Mesenteric fat pad (tissue), 1 donor: ENCODE data around the gene BNIP2. TPM values are rescaled to one million over a fixed set of nuclear protein-coding genes. Genes with fewer than 3 reads are reported as not detected.
"Not testable (repeated sequence)": the region's sequence is repeated elsewhere in the genome, so short reads cannot be mapped to it uniquely, and the experiment has no call there.

Source experiments
- DNase-seq: peaks from one replicate; pipeline ENCODE4 v3.0.0-alpha.2; 2020; ENCODE audit warnings: low spot score
- long read RNA-seq: library from polyadenylated mRNA; unstranded; transcript quantifications from one replicate; pipeline ENCODE4 v2.0.0, GENCODE V29; 2020
- total RNA-seq: library from RNA; stranded (reverse); fragmentation: NEBNext Ultra II Directional; extraction: Animal tissue kit (Norgen Biotek cat#: 25700); gene quantifications from one replicate; pipeline ENCODE4 v1.2.1, GENCODE V29; 2021
- donor health status: DM: yes; HTN: yes; CAD: no.

The BNIP2 gene, protein sequence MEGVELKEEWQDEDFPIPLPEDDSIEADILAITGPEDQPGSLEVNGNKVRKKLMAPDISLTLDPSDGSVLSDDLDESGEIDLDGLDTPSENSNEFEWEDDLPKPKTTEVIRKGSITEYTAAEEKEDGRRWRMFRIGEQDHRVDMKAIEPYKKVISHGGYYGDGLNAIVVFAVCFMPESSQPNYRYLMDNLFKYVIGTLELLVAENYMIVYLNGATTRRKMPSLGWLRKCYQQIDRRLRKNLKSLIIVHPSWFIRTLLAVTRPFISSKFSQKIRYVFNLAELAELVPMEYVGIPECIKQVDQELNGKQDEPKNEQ
- 96.4 TPM for total RNA-seq
- long read RNA-seq, full-length matches to known transcripts: 74 of 188 reads
- long read RNA-seq, partial matches to known transcripts: 42 of 188 reads
- long read RNA-seq, other reads (novel, unspliced or antisense): 72 of 188 reads

DNA sequence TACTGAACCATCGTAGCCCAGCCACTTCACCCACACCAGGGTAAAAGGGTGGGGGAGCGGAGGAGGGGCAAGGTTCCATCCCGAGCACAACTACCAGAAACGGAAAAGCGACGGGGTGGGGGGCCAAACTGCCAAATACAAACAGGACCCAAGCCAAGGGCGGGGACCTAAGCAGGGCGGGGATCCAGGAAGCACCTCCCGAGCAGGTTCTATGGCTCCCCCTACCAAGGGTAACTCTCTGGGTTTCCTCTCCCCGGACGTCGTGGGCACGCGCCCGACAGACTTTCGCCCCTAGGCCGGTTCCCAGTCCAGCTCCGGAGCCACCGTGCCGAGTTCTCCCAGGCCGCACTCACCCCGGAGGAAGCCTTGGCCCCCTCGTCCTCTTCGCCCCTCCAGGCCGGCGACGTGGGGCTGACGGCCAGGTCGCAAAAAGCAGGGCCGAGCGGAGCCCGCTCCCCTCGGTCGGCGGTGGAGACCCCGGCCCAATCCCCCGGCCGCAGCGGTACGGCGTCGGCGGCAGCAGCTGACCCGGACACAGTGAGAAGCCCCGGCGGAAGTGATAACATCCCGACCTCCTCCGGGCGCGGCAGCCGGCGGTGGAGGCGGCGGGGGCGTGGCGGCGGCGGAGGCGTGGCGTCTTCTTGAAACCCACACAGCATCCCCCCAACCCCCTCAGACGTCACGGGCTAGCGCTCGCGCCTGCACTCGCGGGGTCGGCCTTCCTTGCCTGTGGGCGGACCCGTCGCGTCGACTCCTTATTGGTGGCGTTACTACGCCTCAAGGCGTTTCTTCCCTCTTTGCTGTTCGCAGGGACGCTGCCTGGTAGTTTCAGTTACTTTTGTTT lies at the start of gene BNIP2:
TSS of gene BNIP2 (minus strand) at position 539 of the 844 bp plus-strand sequence. CDS start 6,863 bp downstream, outside the sequence.
- DNase-seq: peak; percentile 100

DNA sequence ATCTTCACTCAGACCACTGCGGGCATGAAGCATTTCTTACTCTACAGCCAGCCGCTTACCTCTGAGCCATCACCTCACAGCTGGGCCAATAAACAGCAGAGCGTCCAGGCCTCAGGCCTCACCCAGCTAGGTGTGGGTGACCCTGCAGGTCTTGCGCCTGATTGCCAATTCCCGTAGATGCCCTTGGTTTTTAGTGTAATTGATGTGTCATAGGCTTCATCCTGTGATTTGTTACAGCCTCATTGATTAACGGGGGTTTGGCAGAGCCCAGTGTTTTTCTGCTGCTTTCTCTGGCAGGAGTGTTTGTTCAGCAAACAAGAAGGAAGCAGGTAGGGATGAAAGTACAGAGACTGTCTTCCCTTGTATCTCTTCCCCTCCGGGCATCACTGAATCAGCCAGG lies 49.6 kb upstream of the BNIP2 start:
- DNase-seq: no peak

DNA sequence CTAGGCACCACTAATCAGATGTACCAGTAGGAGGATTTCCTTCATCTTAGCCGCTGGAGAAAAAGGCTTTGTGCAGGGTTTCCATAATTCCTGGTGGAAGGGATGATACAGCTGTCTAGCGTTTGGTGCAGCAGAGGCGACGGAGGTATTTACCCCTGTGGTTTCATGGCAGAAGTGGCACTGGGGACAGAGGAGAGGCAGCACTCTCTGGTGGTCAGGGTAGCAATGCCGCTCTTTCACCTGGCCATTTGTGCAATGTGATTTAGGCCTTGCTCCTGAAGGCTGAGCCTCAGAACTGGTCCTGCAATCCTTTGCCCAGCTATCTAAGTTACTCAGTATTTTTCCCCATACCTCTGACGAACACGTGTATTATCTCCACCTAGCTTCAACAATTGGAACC lies 47.1 kb upstream of the BNIP2 start:
- no peak for DNase-seq

DNA sequence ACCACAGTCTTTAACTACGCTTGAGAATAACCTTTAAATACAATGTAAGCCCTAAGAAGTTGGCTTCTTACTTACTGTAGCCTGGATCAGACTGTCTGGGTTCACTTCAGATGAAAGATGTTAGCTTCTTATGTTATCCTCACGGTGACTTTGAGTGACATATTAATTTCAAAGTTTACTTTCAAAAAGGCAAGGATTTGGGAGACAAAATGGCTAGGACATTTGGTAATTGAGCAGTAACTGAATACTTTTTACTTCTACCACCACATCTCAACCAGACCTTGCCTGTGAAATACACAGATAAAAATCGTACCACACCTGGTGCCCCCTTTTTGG lies 36.0 kb upstream of the BNIP2 start:
- no peak for DNase-seq

DNA sequence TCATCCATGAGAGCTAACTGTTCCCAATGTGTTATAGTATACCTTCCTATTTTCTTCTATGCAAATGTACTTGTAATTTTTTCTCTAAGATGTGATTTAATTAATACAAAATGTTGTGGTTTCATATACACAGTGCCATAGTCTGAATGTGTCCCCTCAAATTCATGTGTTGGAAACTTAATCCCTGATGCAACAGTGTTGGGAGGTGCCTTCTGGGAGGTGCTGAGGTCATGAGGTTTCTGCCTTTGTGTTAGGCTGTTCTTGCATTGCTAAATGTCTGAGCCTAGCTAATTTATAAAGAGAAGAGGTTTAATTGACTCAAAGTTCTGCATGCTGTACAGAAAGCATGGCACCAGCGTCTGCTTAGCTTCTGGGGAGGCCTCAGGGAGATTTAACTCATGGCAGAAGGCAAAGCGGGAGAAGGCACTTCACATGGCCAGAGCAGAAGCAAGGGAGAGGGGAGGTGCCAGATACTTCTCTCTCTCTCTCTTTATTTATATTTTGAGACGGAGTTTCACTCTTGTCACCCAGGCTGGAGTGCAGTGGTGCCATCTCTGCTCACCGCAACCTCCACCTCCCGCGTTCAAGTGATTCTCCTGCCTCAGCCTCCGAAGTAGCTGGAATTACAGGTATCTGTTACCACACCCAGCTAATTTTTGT lies 34.7 kb upstream of the BNIP2 start:
- no peak for DNase-seq

DNA sequence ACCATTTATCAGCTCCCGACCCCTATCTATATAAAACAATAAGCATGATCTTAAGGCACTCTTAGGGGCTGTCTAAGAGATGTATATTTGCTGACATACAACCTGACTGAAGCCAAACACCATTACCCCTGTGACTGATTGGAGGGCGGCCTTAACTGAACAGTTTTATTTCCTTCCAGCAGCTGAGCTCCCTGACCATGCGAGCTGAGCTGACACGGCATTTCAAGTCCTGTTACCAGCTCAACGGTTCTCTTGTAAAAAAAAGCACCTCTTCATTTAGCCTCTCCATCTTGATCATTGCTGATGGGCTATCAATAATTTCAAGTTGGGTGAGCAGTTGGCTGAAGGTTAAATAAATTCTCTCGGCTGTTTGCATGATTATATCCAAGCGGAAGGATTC lies 33.4 kb upstream of the BNIP2 start:
- no peak for DNase-seq

DNA sequence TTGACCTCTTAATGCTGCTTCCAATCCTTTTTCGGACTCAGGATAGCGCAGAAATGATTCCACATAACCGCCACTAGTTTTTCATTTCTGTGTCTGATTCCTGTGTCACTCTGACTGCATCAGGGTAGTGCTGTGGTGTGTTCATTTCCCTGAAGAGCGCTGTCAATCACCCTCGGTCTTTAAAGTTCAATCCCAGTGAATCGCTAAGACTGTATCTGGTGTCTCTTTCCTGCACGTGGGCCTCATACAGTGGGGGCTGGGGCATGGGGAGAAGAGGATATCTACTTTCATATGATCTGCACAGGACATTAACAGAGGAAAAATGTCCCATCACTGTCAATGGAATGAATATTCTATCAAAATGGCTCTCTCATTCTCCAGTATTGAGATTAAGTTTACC lies 32.9 kb upstream of the BNIP2 start:
- no peak for DNase-seq

DNA sequence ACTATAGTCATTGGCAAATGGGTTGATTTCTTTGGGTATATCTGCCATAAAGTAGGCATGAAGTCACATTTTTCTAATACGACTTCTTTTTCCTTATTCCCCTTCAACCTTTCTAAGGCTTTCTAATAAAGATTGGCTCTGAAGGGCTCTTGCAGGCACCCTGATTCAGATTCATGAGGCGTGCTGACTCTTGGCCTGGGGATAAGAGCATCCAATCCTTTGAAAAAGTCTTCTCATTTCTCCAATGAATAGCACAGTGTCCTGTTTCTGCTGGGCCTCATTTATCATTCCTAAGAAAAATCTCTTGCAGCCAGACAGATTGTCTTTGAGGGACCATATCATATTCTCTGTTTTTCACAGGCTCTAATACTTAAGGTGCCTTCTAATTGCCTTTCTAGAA lies 32.3 kb upstream of the BNIP2 start:
- no peak for DNase-seq

DNA sequence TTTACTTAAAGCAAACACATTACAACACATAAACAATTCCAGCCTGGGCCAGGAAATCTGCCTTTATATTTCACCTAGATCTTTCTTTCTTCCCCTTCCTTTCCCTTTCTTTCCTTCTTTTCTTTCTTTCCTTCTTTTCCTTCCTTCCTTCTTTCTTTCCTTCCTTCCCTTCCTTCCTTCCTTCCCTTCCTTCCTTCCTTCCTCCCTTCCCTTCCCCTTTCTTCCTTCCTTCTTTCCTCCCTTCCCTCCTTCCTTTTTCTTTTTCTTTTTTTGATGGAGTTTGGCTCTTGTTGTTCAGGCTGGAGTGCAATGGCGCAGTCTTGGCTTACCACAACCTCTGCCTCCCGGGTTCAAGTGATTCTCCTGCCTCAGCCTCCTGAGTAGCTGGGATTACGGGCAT lies 24.1 kb upstream of the BNIP2 start:
- no peak for DNase-seq

DNA sequence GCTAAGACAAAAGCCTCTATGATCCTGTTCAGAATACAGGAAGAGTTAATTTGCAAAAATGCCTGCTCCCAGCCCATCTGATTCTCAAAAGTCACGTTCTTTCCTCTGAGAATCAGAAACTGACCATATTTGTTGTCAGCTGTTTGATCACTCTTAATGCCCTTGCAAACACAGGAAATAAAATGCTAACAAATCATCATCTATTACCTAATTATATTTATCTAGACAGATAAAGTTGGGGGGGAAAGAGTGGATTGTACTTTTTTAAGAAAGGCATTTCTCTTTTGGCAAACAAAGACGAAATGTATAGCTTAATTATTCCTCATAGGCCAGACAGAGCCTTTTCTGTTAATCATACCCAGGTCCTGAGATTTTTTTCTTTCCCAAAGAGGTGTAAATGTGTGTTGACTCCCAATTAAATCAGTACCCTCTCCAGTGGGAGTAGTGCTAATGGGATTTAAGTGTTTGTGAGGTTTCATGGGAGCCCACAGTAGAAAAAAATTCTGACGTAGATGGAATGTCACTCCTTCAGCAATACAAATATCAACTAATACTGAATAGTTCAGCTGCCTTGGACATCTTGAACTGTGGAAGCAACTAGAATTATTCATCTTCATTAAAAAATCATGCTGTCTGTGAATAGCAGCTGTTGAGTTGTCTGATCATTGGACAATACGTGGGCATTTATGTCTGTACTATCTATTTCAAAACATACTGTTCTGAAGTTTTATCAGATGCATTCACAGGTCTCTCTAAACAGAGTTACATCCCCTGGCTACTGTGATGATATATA lies 22.5 kb upstream of the BNIP2 start:
- DNase-seq: no peak

DNA sequence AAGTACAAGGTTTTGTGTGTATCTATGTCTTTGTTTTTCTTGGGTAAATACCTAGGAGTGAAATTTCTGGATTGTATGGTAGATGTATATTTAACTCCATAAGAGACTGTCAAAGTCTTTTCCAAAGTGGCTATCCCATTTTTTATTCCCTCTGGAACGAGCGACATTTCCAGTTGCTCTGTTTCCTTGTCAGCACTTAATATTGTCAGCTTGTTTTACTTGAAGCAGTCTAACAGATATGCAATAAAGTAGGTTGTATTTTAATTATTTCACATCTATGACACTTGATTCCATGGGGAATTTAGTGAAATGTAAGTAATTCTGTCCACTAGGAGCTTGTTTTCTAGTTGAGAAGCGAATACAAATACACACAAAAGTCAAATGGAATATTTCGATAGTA lies 18.5 kb upstream of the BNIP2 start:
- no peak for DNase-seq

DNA sequence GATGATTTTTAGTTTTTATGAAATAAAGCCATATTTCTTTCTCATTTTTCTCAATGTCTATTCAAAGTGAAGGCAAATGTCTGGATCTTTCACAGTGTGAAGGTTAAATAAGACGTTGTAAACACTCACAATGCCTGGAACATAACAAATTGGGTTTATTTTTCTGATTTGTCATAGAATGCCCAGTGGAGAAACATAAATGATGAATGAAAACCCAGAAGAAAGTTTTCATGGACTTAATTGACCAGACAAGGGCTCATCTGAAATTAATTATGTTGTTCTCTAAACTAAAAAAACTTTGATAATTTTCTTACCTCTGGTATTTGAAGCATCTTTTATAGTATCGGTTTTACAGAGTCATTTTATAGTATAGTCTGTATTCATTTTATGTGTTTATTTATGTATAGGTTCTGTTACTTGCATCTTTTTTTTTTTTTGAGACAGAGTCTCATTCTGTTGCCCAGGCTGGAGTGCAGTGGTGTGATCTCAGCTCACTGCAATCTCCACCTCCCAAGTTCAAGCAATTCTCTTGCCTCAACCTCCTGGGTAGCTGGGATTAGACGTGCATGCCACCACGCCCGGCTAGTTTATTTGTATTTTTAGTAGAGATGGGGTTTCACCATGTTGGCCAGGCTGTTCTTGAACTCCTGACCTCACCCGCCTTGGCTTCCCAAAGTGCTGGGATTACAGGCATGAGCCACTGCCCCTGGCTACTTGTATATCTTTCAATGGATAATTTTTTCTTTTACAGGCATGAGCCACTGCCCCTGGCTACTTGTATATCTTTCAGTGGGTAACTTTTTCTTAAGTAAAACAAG lies 15.1 kb upstream of the BNIP2 start:
- DNase-seq: no peak

DNA sequence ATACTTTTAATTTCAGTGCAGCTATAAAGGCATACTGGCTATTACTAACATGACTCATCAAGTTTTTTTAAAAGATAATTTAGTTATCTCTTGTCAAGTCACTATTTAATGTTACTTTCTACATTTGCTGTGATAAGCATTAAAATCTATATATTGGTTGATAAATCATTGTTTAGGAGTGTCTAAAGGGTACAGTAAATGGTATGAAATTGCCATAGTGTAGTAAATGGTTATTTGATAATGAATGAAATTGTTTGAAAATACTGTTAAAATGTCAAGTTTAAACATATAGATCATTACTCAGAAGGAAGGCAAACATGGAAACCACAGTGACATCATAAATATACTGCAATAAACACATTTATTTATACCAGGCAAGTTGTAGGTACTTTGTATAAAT lies 13.2 kb upstream of the BNIP2 start:
- DNase-seq: no peak

DNA sequence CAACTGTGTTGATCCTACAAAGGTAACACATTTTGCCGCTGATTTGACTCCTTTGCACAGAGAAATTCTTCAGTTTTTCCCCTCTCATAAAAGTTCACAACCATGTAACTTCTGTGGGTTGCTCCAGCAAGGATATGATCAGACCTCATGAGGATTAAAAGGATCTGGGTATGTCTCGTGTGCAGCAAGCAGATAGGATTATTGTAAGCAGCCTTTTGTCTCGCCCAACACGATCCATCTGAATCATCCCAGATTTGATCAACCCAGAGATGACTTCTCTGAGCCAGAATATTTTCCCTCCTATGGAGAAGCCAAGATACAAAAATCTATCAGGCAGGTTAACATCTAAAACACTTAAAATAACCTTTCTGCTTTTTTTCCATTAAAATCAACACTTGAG lies 12.8 kb upstream of the BNIP2 start:
- no peak for DNase-seq

DNA sequence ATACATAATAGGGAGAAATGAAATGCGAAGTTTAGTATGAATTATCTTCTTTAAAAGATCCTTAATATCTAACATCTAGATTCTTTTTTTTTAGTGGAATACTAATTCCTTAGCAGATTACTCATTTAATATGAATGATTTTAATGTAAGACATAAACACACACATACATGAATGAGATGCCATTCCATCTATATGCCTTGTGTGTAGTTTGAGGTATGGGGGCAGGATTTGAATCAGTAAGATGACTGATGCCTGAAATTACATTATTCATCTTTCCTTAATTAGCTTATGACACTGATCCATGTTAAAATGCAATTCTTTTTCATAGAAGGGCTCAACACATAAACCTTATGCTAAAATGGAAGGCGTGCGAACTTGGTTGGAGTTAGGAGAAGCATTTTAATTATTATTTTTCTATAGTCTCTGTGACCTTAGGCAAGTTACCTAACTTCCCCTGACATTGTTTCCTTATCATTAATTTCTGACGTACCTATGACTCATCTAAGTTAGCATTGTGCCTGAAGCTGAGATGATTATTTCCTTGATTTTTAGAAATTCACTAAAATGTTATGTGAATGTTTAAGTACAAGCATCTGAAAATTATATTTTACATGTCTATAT lies 10.8 kb upstream of the BNIP2 start:
- no peak for DNase-seq

DNA sequence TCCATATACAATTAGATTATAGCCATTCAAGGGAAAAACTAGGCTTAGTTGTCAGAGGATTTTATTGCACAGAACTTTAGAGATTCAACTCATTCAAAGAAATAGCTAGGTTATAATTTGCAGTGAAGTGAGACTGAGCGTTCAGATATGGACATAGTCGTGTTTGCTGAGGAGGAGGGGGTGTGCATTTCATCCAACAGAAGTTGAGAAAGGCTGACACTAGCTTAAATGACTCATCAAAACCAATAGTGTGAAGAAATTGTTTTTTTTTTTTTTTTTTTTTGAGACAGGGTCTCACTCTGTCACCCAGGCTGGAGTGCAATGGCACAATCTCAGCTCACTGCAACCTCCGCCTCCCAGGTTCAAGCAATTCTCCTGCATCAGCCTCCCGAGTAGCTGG lies 8.9 kb upstream of the BNIP2 start:
- not testable (repeated sequence) for DNase-seq

DNA sequence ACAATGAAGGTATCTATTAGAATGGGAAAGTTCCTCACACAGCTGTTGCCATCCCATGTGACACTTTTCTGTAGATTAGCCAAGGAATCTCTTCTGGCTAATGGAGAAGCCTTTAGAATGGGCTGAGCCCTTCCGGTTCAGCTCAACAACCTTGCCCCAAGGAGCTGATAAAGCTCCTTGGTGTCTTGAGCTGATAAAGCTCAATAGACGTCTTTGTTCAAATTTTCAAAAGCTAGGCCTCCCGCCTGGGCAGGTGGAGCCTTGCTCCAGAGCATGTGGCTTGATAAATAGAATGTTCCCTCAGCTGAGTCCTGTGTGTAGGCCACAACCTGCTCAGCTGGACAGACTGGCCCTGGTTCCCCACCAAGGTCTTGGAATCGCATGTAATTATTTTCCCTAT lies 7.2 kb upstream of the BNIP2 start:
- no peak for DNase-seq

DNA sequence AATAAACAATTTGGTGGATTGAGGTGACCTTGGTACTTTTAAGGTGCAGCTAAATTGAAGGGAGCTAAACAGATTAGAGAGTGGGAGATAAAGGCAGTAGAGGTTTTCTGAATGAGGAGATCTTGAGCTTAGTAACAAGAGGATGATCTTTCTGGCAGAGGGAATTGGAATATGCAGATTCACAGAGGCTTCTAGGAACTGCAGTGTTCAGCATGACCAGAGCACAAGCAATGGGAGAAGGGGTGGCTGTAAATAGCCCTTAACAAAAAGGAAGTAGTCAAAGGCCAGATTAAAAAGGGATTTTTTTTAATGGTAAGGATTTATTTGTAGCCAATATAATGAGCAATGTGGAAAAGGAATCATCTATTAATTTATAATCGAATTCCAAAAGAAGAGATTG lies 5.7 kb upstream of the BNIP2 start:
- no peak for DNase-seq

DNA sequence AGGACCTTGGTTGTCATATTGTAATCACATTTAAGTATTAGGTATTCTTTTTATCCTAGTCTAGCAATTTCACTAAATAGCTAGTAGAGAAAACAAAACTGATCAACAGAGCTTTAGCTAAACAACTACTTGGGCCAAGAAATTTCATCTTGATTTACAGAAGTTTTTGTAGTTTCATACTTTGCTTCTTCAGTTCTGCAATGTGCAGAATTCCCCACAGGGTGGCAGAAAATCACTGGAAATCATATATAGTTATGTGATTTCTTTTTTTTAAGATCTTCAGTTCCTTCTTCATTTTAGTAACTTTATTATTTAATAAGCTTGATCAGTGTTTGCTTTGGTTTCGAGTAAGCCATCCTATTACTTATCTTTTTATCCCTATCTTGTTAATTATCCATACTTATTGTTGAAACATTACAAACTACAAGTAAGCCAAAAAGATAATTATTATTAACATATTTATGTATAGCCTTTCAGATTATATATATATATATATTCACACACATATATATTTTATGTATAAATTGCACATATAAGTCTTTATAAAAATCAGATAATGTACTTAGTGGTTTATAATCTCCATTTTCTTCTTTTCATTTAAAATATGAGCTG lies 2.2 kb upstream of the BNIP2 start:
- no peak for DNase-seq
